Pancreas (tissue), 10 donors: ENCODE measurements around the gene PBX4. TPM values are rescaled to one million over a fixed set of nuclear protein-coding genes. Genes with fewer than 3 reads are reported as not detected.
A peak's percentile ranks its signal among the peaks of the same experiment; 100 is the strongest.

Source experiments
- ATAC-seq, 4 donors: fragments of 200-7000 bp; cut with Tn5 transposase; one replicate each; pipeline versions ENCODE4 v1.8.0 to v1.9.1; 2020; ENCODE audit warnings: mild to moderate bottlenecking in 4 of 4, moderate library complexity in 4 of 4
- DNase-seq, 6 donors: peaks; one replicate each; pipeline ENCODE4 v3.0.0-alpha.2; 2020
- FAIRE-seq: peaks from 2 replicates; lab custom pipeline; 2012; peaks lifted over from hg19 to GRCh38; lab: Jason Lieb, UNC
- H3K27ac ChIP-seq, 4 donors: fragments of 200-600 bp; sonication (generic); 1 replicate in 3 of 4; 2 replicates in 1 of 4; pipeline versions ENCODE4 v1.5.0 to v1.8.0; 2020
- H3K27me3 ChIP-seq, 4 donors: fragments of 200-600 bp; one replicate each; pipeline ENCODE4 v1.8.0; 2021
- H3K36me3 ChIP-seq, 3 donors: fragments of 200-600 bp; sonication (generic) in 1 of 3; one replicate each; pipeline versions ENCODE4 v1.5.0 to v1.8.0; 2020 to 2021
- H3K4me1 ChIP-seq, 3 donors: fragments of 200-600 bp; one replicate each; pipeline ENCODE4 v1.8.0; 2021
- H3K4me3 ChIP-seq, 4 donors: fragments of 200-600 bp; sonication (generic) in 2 of 4; one replicate each; pipeline versions ENCODE4 v1.5.0 to v1.8.0; 2020 to 2021
- H3K9me3 ChIP-seq, 4 donors: fragments of 200-600 bp; one replicate each; pipeline ENCODE4 v1.8.0; 2021
- CTCF ChIP-seq, 4 donors: fragments of 200-600 bp; sonication (generic) in 3 of 4; IDR thresholded peaks; one replicate each; pipeline versions ENCODE4 v1.5.0 to v1.8.0; 2021; ENCODE audit warnings: antibody characterized with exemption in 4 of 4
- WGBS, 2 donors: extraction: QIAGEN DNeasy Blood & Tissue Kit; methylation state at CpG; one replicate each; pipeline ENCODE4 v1.1.7; 2013; 5-methylcytosine and 5-hydroxymethylcytosine counted together
- intact Hi-C, 3 donors: fragments of 100-400 bp; cut with DNase I; formaldehyde crosslinking; loops; one replicate each; pipeline versions ENCODE4 v1.11.1 to v1.14.2; 2022
- polyA plus RNA-seq, 2 donors: library from polyadenylated mRNA; stranded (reverse); fragments of 200-250 nt; gene quantifications; one replicate each; pipeline ENCODE4 v1.2.3, GENCODE V29; 2013
- total RNA-seq, 6 donors: library from RNA; stranded (reverse); fragmentation: NEBNext Ultra II Directional in 4 of 6; extraction: Animal tissue kit (Norgen Biotek cat#: 25700) in 4 of 6; gene quantifications; one replicate each; pipeline versions ENCODE4 v1.2.1 to v1.2.4, GENCODE V29; 2021 to 2023
- donor health status: healthy with polysubstance abuse.
- donor health status: DM: no; HTN: no; CAD: no; lungs with moderate emphysema.
- donor health status: DM: no; HTN: no; CAD: no.
- donor health status: control.
- donor health status: control.
- donor health status: Bipolar disorder and iron deficiency.
- donor health status: DM: yes; HTN: yes; CAD: no.
- donor health status: DM: no; HTN: no; CAD: no.
- donor health status: DM: no; HTN: no; CAD: no.
- donor health status: DM: yes; HTN: yes; CAD: no.

PBX4 gene
- total and polyA plus RNA-seq, 8 donors = 0.18 to 4.0 (median 0.49) TPM

- DNase-seq = peak in 1 of 6 donors; percentile 14
- no peak for FAIRE-seq
- TF ChIP-seq CTCF (IDR thresholded peaks at IDR 0.05) = no peak
- intact Hi-C loops = loop anchor here in 1 of 3 donors (10.0 kb wide), 1 partner anchor 416 kb away; no protein-coding TSS in a partner anchor
- no peaks in the 10 kb centered on the region for H3K9me3 ChIP-seq
- no peak for ATAC-seq
- peak overlapping the region in 1 of 4 donors; percentile 34 for H3K4me3 ChIP-seq
- 28 to 30% methylated on average over 7 of the region's 7 CpGs for WGBS, 2 donors
- no peak overlapping the region for H3K27ac ChIP-seq
- H3K4me1 ChIP-seq = peaks cover 0 to 15% (median 0%) of the 10 kb centered on the region in 3 donors
- H3K36me3 ChIP-seq = no peaks in the 10 kb centered on the region
- H3K27me3 ChIP-seq = peaks cover 0 to 14% (median 0%) of the 10 kb centered on the region in 4 donors
These were observed 79.7 kb downstream of the PBX4 start for GRCh38 chr19:19538785-19539166.

GRCh38 chr19:19538061-19538784 is 80.3 kb downstream of the PBX4 start, which contains the start of gene CILP2:
Gene CILP2, plus strand, starts transcription at chr19:19538265. Its CDS starts 85 bp downstream, at chr19:19538350.
- Histone ChIP-seq H3K27me3 (peaks cover 0 to 14% (median 0%) of the 10 kb centered on the region in 4 donors), H3K27ac (no peak within 1 kb of the TSS), H3K4me3 (peak within 1 kb of the TSS in 2 of 4 donors; percentile 2 to 34), H3K9me3 (no peaks in the 10 kb centered on the region), H3K36me3 (no peaks in the 10 kb centered on the region), H3K4me1 (peaks cover 0 to 15% (median 0%) of the 10 kb centered on the region in 3 donors)
- peak in 4 of 6 donors; percentile 43 to 77 (median 68) for DNase-seq
- intact Hi-C loops = loop anchor here in 1 of 3 donors (10.0 kb wide), 1 partner anchor 417 kb away; no protein-coding TSS in a partner anchor
- WGBS, 2 donors = 4 to 5% methylated on average over 40 to 56 of the region's 56 CpGs
- no peak for TF ChIP-seq CTCF (IDR thresholded peaks at IDR 0.05)
- ATAC-seq = peak in 3 of 4 donors; percentile 44 to 50 (median 49)
- FAIRE-seq = no peak

- H3K9me3 ChIP-seq = no peaks in the 10 kb centered on the region
- ATAC-seq (peak in 2 of 4 donors; percentile 14 to 28), FAIRE-seq (no peak), DNase-seq (peak in 2 of 6 donors; percentile 30 to 70)
- no peak for TF ChIP-seq CTCF (IDR thresholded peaks at IDR 0.05)
- H3K27me3 ChIP-seq = peaks cover 0 to 14% (median 0%) of the 10 kb centered on the region in 4 donors
- 19 to 20% methylated on average over 56 to 59 of the region's 59 CpGs for WGBS, 2 donors
- H3K36me3 ChIP-seq = no peaks in the 10 kb centered on the region
- H3K4me3 ChIP-seq = peak overlapping the region in 1 of 4 donors; percentile 34
- peaks cover 0 to 15% (median 0%) of the 10 kb centered on the region in 3 donors for H3K4me1 ChIP-seq
- intact Hi-C loops = loop anchor here in 1 of 3 donors (10.0 kb wide), 1 partner anchor 417 kb away; no protein-coding TSS in a partner anchor
- H3K27ac ChIP-seq = no peak overlapping the region
These were observed 81.1 kb downstream of the PBX4 start for GRCh38 chr19:19537075-19538048.

GRCh38 chr19:19535311-19536191 is 82.9 kb downstream of the PBX4 start:
- ATAC-seq = no peak

More at GRCh38 chr19:19535311-19536191, 82.9 kb downstream of the PBX4 start:
- DNase-seq = peak in 1 of 6 donors; percentile 10
- WGBS, 2 donors = 83 to 92% methylated on average over 33 to 34 of the region's 34 CpGs
- intact Hi-C loops = loop anchor here in 1 of 3 donors (10.0 kb wide), 1 partner anchor 419 kb away; no protein-coding TSS in a partner anchor
- FAIRE-seq = no peak
- no peak for TF ChIP-seq CTCF (IDR thresholded peaks at IDR 0.05)
- Histone ChIP-seq H3K27ac (no peak overlapping the region), H3K9me3 (no peaks in the 10 kb centered on the region), H3K4me1 (peaks cover 0 to 9% (median 0%) of the 10 kb centered on the region in 3 donors), H3K36me3 (no peaks in the 10 kb centered on the region), H3K4me3 (no peak overlapping the region), H3K27me3 (peaks cover 0 to 6% (median 0%) of the 10 kb centered on the region in 4 donors)
